HepG2 (cell line): Measurements from ENCODE around the gene MT1G. TPM values are rescaled to one million over a fixed set of nuclear protein-coding genes. Genes with fewer than 3 reads are reported as not detected.

ENCODE experiments used
- BHLHE40 ChIP-seq: IDR thresholded peaks from 2 replicates; pipeline ENCODE4 v1.6.1; 2011; ENCODE audit warnings: low read length, improper control_type of control experiment
- CREM ChIP-seq, 2 experiments: sonication (generic) in 1 of 2; formaldehyde crosslinking in 1 of 2; IDR thresholded peaks; 2 replicates each; pipeline versions ENCODE4 v1.4.0 to v1.6.1; 2016 to 2020; ENCODE audit warnings: antibody characterized with exemption in 1 of 2, mild to moderate bottlenecking in 1 of 2, missing genetic modification reagents in 1 of 2
- HDAC1 ChIP-seq: sonication (generic); formaldehyde crosslinking; IDR thresholded peaks from 2 replicates; pipeline ENCODE4 v1.5.1; 2020; ENCODE audit warnings: mild to moderate bottlenecking, missing genetic modification reagents
- HES4 ChIP-seq: sonication (generic); formaldehyde crosslinking; IDR thresholded peaks from 2 replicates; pipeline ENCODE4 v1.9.0; 2021; ENCODE audit warnings: mild to moderate bottlenecking, missing genetic modification reagents, borderline replicate concordance
- HMG20B ChIP-seq: conservative IDR thresholded peaks from 2 replicates; pipeline ENCODE4 v1.6.1; 2016; ENCODE audit warnings: missing genetic modification reagents, missing compliant biosample characterization
- ONECUT2 ChIP-seq: sonication (generic); formaldehyde crosslinking; IDR thresholded peaks from 2 replicates; pipeline ENCODE4 v1.4.0; 2020; ENCODE audit warnings: missing genetic modification reagents
- RXRB ChIP-seq: IDR thresholded peaks from 2 replicates; pipeline ENCODE4 v1.6.1; 2016; ENCODE audit warnings: borderline replicate concordance, missing genetic modification reagents, missing compliant biosample characterization
- TCF12 ChIP-seq, 2 experiments: fragments of 450-650 bp in 1 of 2; sonication (generic) in 1 of 2; formaldehyde crosslinking in 1 of 2; IDR thresholded peaks; 2 replicates each; pipeline versions ENCODE4 v1.6.1 to v1.8.0; 2017 to 2022; ENCODE audit warnings: antibody characterized with exemption in 1 of 2, mild to moderate bottlenecking in 1 of 2, missing genetic modification reagents in 1 of 2, moderate library complexity in 1 of 2
- UBTF ChIP-seq: sonication (generic); formaldehyde crosslinking; IDR thresholded peaks from 2 replicates; pipeline ENCODE4 v1.4.0; 2020; ENCODE audit warnings: mild to moderate bottlenecking, missing genetic modification reagents
- ZBTB7B ChIP-seq: sonication (generic); formaldehyde crosslinking; IDR thresholded peaks from 2 replicates; pipeline ENCODE4 v1.4.0; 2020; ENCODE audit warnings: missing genetic modification reagents
- ZNF354B ChIP-seq: sonication (generic); formaldehyde crosslinking; IDR thresholded peaks from 2 replicates; pipeline ENCODE4 v1.8.0; 2022; ENCODE audit warnings: mild to moderate bottlenecking, missing genetic modification reagents
- ZNF367 ChIP-seq: sonication (generic); formaldehyde crosslinking; IDR thresholded peaks from 2 replicates; pipeline ENCODE4 v1.4.0; 2020; ENCODE audit warnings: missing genetic modification reagents, borderline replicate concordance
- ZNF574 ChIP-seq: sonication (generic); formaldehyde crosslinking; IDR thresholded peaks from 2 replicates; pipeline ENCODE4 v1.4.0; 2020; ENCODE audit warnings: missing genetic modification reagents
- ZNF749 ChIP-seq: sonication (generic); formaldehyde crosslinking; IDR thresholded peaks from 2 replicates; pipeline ENCODE4 v1.8.0; 2022; ENCODE audit warnings: mild to moderate bottlenecking, missing genetic modification reagents, moderate library complexity, borderline replicate concordance
- polyA plus RNA-seq, 8 experiments: library from polyadenylated mRNA; depleted of rRNA in 3 of 8; stranded (reverse) in 7 of 8; unstranded in 1 of 8; fragments of >200 nt; fragmentation: Illumina TruSeq in 4 of 8; extraction: Trizol in 4 of 8; gene quantifications; 2 replicates each; pipeline versions ENCODE4 v1.2.1 to v1.2.3, GENCODE V29; 2011 to 2016; ENCODE audit warnings: low read depth in 4 of 8, missing spikeins in 1 of 8, mixed read lengths in 1 of 8; ENCODE audit not compliant: insufficient read depth in 1 of 8
- total RNA-seq, 5 experiments: library from RNA; depleted of rRNA; stranded (reverse); fragments of >200 nt; fragmentation: Illumina TruSeq; extraction: Trizol; gene quantifications; 2 replicates each; pipeline ENCODE4 v1.2.3, GENCODE V29; 2016; ENCODE audit warnings: low read depth in 1 of 5
- TF ChIP-seq, protein P1 (sequence below): sonication (generic); formaldehyde crosslinking; IDR thresholded peaks from 2 replicates; pipeline ENCODE4 v1.9.0; 2021; ENCODE audit warnings: missing genetic modification reagents, borderline replicate concordance
- TF ChIP-seq, protein P2 (sequence below): sonication (generic); formaldehyde crosslinking; IDR thresholded peaks from 2 replicates; pipeline ENCODE4 v1.8.0; 2022; ENCODE audit warnings: missing genetic modification reagents, low read depth, mild to moderate bottlenecking, borderline replicate concordance

Gene MT1G
- total and polyA plus RNA-seq, 2 of the 13 experiments (the other 11 are each of a cell fraction or from before 2014, with no cell fraction given), result 3.6 to 377 TPM

GRCh38 chr16:56681939-56682702 lies 14.3 kb upstream of the MT1G start, which contains the start of gene MT1X (continued):
- TF ChIP-seq ZBTB7B (CRISPR knock-in tag) (peak; percentile 56; the same call in 1 of the 2 replicates), CREM (IDR thresholded peaks at IDR 0.05) (no peak), CREM (CRISPR knock-in tag; IDR thresholded peaks at IDR 0.05) (no peak), UBTF (CRISPR knock-in tag) (peak; percentile 79; the same call in 1 of the 2 replicates), ZNF354B (no peak), BHLHE40 (peak; percentile 37; the same call in 1 of the 2 replicates), ZNF367 (no peak), HES4 (CRISPR knock-in tag) (no peak), HMG20B (CRISPR knock-in tag) (0 out of 2 replicates have a peak, but pooled peaks have one; percentile 7), TCF12 (IDR thresholded peaks at IDR 0.05) (no peak), TCF12 (CRISPR knock-in tag; IDR thresholded peaks at IDR 0.05) (no peak), RXRB (CRISPR knock-in tag) (peak; percentile 60; the same call in 1 of the 2 replicates), ONECUT2 (CRISPR knock-in tag) (peak; percentile 42; the same call in 1 of the 2 replicates), ZNF574 (CRISPR knock-in tag) (peak; percentile 75), HDAC1 (CRISPR knock-in tag) (peak; percentile 83), ZNF749 (CRISPR knock-in tag) (peak; percentile 49; the same call in 1 of the 2 replicates)
- TF ChIP-seq, protein P1, sequence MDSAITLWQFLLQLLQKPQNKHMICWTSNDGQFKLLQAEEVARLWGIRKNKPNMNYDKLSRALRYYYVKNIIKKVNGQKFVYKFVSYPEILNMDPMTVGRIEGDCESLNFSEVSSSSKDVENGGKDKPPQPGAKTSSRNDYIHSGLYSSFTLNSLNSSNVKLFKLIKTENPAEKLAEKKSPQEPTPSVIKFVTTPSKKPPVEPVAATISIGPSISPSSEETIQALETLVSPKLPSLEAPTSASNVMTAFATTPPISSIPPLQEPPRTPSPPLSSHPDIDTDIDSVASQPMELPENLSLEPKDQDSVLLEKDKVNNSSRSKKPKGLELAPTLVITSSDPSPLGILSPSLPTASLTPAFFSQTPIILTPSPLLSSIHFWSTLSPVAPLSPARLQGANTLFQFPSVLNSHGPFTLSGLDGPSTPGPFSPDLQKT, result no peak
- TF ChIP-seq, protein P2, sequence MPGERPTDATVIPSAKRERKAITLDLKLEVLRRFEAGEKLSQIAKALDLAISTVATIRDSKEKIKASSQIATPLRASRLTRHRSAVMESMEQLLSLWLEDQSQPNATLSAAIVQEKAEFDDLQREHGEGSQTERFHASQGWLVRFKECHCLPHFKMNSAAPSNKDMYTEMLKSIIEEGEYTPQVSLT, result no peak
